Erythroblast (primary cell): ENCODE results near the gene ITPR1.

Source experiments
- GATA1 ChIP-seq: IDR thresholded peaks from 2 replicates; pipeline ENCODE4 v1.6.1; 2011; ENCODE audit warnings: low read depth, mild to moderate bottlenecking, control low read depth, low read length, moderate library complexity
- POLR2A ChIP-seq: IDR thresholded peaks from 2 replicates; pipeline ENCODE4 v1.6.1; 2011; ENCODE audit warnings: mild to moderate bottlenecking, low read length

DNA sequence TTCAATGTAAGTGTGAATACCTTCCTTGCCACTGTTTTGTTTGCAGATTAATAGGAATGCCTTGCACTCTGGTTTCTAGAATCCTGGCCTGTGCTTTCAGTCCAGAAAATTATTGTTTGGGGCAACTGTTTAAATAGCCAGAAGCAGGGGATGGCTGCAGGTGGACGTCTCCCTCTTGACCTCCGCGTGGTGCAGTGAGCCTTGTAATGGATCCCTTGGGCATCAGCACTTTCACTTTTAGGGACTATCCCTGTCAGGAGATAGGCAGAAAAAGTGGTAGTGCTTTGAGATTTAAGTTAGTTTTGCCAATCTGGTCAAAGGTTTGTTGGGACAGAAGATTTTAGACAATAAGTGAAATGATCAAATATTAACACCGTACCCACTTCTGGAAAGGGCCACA, 307.4 kb downstream of the ITPR1 start:
- TF ChIP-seq POLR2A, result no peak
- no peak for TF ChIP-seq GATA1
